ENCODE results near the gene TMC7. TPM values are rescaled to one million over a fixed set of nuclear protein-coding genes. Genes with fewer than 3 reads are reported as not detected.

TMC7 gene
- polyA plus RNA-seq, 2 donors = 0.22 to 0.41 TPM

- Histone ChIP-seq H3K36me3 (ENCODE audit: control insufficient read depth in 2 of 2, insufficient read depth in 2 of 2, low read length in 1 of 2) (no peaks in the 10 kb centered on the region), H3K27ac (ENCODE audit: low read depth in 2 of 2, low read length in 1 of 2) (no peak overlapping the region), H3K9me3 (ENCODE audit: control insufficient read depth in 2 of 2, insufficient read depth in 1 of 2, low read depth in 1 of 2, low read length in 1 of 2) (no peaks in the 10 kb centered on the region), H3K27me3 (ENCODE audit: control insufficient read depth in 1 of 2, insufficient read depth in 2 of 2, low read length in 2 of 2) (no peaks in the 10 kb centered on the region), H3K4me3 (ENCODE audit: low read depth in 1 of 2, low read length in 2 of 2) (no peak overlapping the region), H3K4me1 (ENCODE audit: control insufficient read depth in 2 of 2, insufficient read depth in 2 of 2, low read length in 1 of 2) (no peaks in the 10 kb centered on the region)
- WGBS, 2 donors = 69 to 71% methylated on average over 4 of the region's 4 CpGs
Measured at GRCh38 chr16:19062706-19063105, 79.0 kb downstream of the TMC7 start.

- Histone ChIP-seq H3K9me3 (ENCODE audit: control insufficient read depth in 2 of 2, insufficient read depth in 1 of 2, low read depth in 1 of 2, low read length in 1 of 2) (no peaks in the 10 kb centered on the region), H3K4me1 (ENCODE audit: control insufficient read depth in 2 of 2, insufficient read depth in 2 of 2, low read length in 1 of 2) (no peaks in the 10 kb centered on the region), H3K36me3 (ENCODE audit: control insufficient read depth in 2 of 2, insufficient read depth in 2 of 2, low read length in 1 of 2) (no peaks in the 10 kb centered on the region), H3K27ac (ENCODE audit: low read depth in 2 of 2, low read length in 1 of 2) (peak overlapping the region in 1 of 2 donors; percentile 100), H3K27me3 (ENCODE audit: control insufficient read depth in 1 of 2, insufficient read depth in 2 of 2, low read length in 2 of 2) (no peaks in the 10 kb centered on the region), H3K4me3 (ENCODE audit: low read depth in 1 of 2, low read length in 2 of 2) (peak overlapping the region in 1 of 2 donors; percentile 83)
- 53 to 59% methylated on average over 9 of the region's 9 CpGs for WGBS, 2 donors
Measured at GRCh38 chr16:19066988-19067348, 83.2 kb downstream of the TMC7 start.

- Histone ChIP-seq H3K36me3 (ENCODE audit: control insufficient read depth in 2 of 2, insufficient read depth in 2 of 2, low read length in 1 of 2) (peaks cover under 1 to 4% of the 10 kb centered on the region in 2 donors), H3K4me1 (ENCODE audit: control insufficient read depth in 2 of 2, insufficient read depth in 2 of 2, low read length in 1 of 2) (no peaks in the 10 kb centered on the region), H3K27me3 (ENCODE audit: control insufficient read depth in 1 of 2, insufficient read depth in 2 of 2, low read length in 2 of 2) (no peaks in the 10 kb centered on the region), H3K27ac (ENCODE audit: low read depth in 2 of 2, low read length in 1 of 2) (peak within 1 kb of the TSS; percentile 100), H3K9me3 (ENCODE audit: control insufficient read depth in 2 of 2, insufficient read depth in 1 of 2, low read depth in 1 of 2, low read length in 1 of 2) (no peaks in the 10 kb centered on the region), H3K4me3 (ENCODE audit: low read depth in 1 of 2, low read length in 2 of 2) (peak within 1 kb of the TSS; percentile 80 to 83)
- WGBS, 2 donors = 0% methylated on average over 68 of the region's 68 CpGs
Measured at GRCh38 chr16:19067349-19068236, 83.9 kb downstream of the TMC7 start, which contains the start of gene COQ7. Gene COQ7 (plus strand): TSS chr16:19067614. CDS start chr16:19067665, 51 bp downstream.

GRCh38 chr16:19068237-19068815 lies 84.6 kb downstream of the TMC7 start:
- H3K4me1 ChIP-seq (ENCODE audit: control insufficient read depth in 2 of 2, insufficient read depth in 2 of 2, low read length in 1 of 2) = no peaks in the 10 kb centered on the region
- H3K9me3 ChIP-seq (ENCODE audit: control insufficient read depth in 2 of 2, insufficient read depth in 1 of 2, low read depth in 1 of 2, low read length in 1 of 2) = no peaks in the 10 kb centered on the region
- H3K36me3 ChIP-seq (ENCODE audit: control insufficient read depth in 2 of 2, insufficient read depth in 2 of 2, low read length in 1 of 2) = peaks cover 3 to 4% of the 10 kb centered on the region in 2 donors
- 38% methylated on average over 19 of the region's 19 CpGs for WGBS, 2 donors
- H3K4me3 ChIP-seq (ENCODE audit: low read depth in 1 of 2, low read length in 2 of 2) = peak overlapping the region; percentile 80 to 83
- no peaks in the 10 kb centered on the region for H3K27me3 ChIP-seq (ENCODE audit: control insufficient read depth in 1 of 2, insufficient read depth in 2 of 2, low read length in 2 of 2)
- peak overlapping the region; percentile 100 for H3K27ac ChIP-seq (ENCODE audit: low read depth in 2 of 2, low read length in 1 of 2)

GRCh38 chr16:19071811-19072777 lies 88.4 kb downstream of the TMC7 start:
- Histone ChIP-seq H3K36me3 (ENCODE audit: control insufficient read depth in 2 of 2, insufficient read depth in 2 of 2, low read length in 1 of 2) (peaks cover 7% of the 10 kb centered on the region in 2 donors), H3K27ac (ENCODE audit: low read depth in 2 of 2, low read length in 1 of 2) (no peak overlapping the region)

GRCh38 chr16:19073344-19073743 lies 89.6 kb downstream of the TMC7 start:
- H3K27ac ChIP-seq (ENCODE audit: low read depth in 2 of 2, low read length in 1 of 2) = no peak overlapping the region
- H3K4me1 ChIP-seq (ENCODE audit: control insufficient read depth in 2 of 2, insufficient read depth in 2 of 2, low read length in 1 of 2) = no peaks in the 10 kb centered on the region
- 95 to 97% methylated on average over 3 of the region's 3 CpGs for WGBS, 2 donors
- H3K4me3 ChIP-seq (ENCODE audit: low read depth in 1 of 2, low read length in 2 of 2) = no peak overlapping the region
- H3K9me3 ChIP-seq (ENCODE audit: control insufficient read depth in 2 of 2, insufficient read depth in 1 of 2, low read depth in 1 of 2, low read length in 1 of 2) = no peaks in the 10 kb centered on the region
- H3K27me3 ChIP-seq (ENCODE audit: control insufficient read depth in 1 of 2, insufficient read depth in 2 of 2, low read length in 2 of 2) = no peaks in the 10 kb centered on the region
- peaks cover 7% of the 10 kb centered on the region in 2 donors for H3K36me3 ChIP-seq (ENCODE audit: control insufficient read depth in 2 of 2, insufficient read depth in 2 of 2, low read length in 1 of 2)

More at GRCh38 chr16:19071811-19072777, 88.4 kb downstream of the TMC7 start:
- Histone ChIP-seq H3K4me1 (ENCODE audit: control insufficient read depth in 2 of 2, insufficient read depth in 2 of 2, low read length in 1 of 2) (no peaks in the 10 kb centered on the region), H3K27me3 (ENCODE audit: control insufficient read depth in 1 of 2, insufficient read depth in 2 of 2, low read length in 2 of 2) (no peaks in the 10 kb centered on the region), H3K4me3 (ENCODE audit: low read depth in 1 of 2, low read length in 2 of 2) (no peak overlapping the region), H3K9me3 (ENCODE audit: control insufficient read depth in 2 of 2, insufficient read depth in 1 of 2, low read depth in 1 of 2, low read length in 1 of 2) (no peaks in the 10 kb centered on the region)
- WGBS, 2 donors = 75 to 79% methylated on average over 21 of the region's 21 CpGs

GRCh38 chr16:19073863-19074262 lies 90.1 kb downstream of the TMC7 start:
- WGBS, 2 donors = 76 to 79% methylated on average over 7 of the region's 7 CpGs
- Histone ChIP-seq H3K27ac (ENCODE audit: low read depth in 2 of 2, low read length in 1 of 2) (no peak overlapping the region), H3K27me3 (ENCODE audit: control insufficient read depth in 1 of 2, insufficient read depth in 2 of 2, low read length in 2 of 2) (no peaks in the 10 kb centered on the region), H3K4me3 (ENCODE audit: low read depth in 1 of 2, low read length in 2 of 2) (no peak overlapping the region), H3K4me1 (ENCODE audit: control insufficient read depth in 2 of 2, insufficient read depth in 2 of 2, low read length in 1 of 2) (no peaks in the 10 kb centered on the region), H3K36me3 (ENCODE audit: control insufficient read depth in 2 of 2, insufficient read depth in 2 of 2, low read length in 1 of 2) (peaks cover 7 to 8% of the 10 kb centered on the region in 2 donors), H3K9me3 (ENCODE audit: control insufficient read depth in 2 of 2, insufficient read depth in 1 of 2, low read depth in 1 of 2, low read length in 1 of 2) (no peaks in the 10 kb centered on the region)

GRCh38 chr16:19075511-19075910 lies 91.8 kb downstream of the TMC7 start:
- 95 to 97% methylated on average over 12 of the region's 12 CpGs for WGBS, 2 donors
- Histone ChIP-seq H3K36me3 (ENCODE audit: control insufficient read depth in 2 of 2, insufficient read depth in 2 of 2, low read length in 1 of 2) (peaks cover 7 to 11% of the 10 kb centered on the region in 2 donors), H3K4me3 (ENCODE audit: low read depth in 1 of 2, low read length in 2 of 2) (no peak overlapping the region), H3K4me1 (ENCODE audit: control insufficient read depth in 2 of 2, insufficient read depth in 2 of 2, low read length in 1 of 2) (no peaks in the 10 kb centered on the region), H3K27me3 (ENCODE audit: control insufficient read depth in 1 of 2, insufficient read depth in 2 of 2, low read length in 2 of 2) (no peaks in the 10 kb centered on the region), H3K9me3 (ENCODE audit: control insufficient read depth in 2 of 2, insufficient read depth in 1 of 2, low read depth in 1 of 2, low read length in 1 of 2) (no peaks in the 10 kb centered on the region), H3K27ac (ENCODE audit: low read depth in 2 of 2, low read length in 1 of 2) (no peak overlapping the region)

- H3K27ac ChIP-seq (ENCODE audit: low read depth in 2 of 2, low read length in 1 of 2) = no peak overlapping the region
- no peaks in the 10 kb centered on the region for H3K4me1 ChIP-seq (ENCODE audit: control insufficient read depth in 2 of 2, insufficient read depth in 2 of 2, low read length in 1 of 2)
- no peak overlapping the region for H3K4me3 ChIP-seq (ENCODE audit: low read depth in 1 of 2, low read length in 2 of 2)
- H3K27me3 ChIP-seq (ENCODE audit: control insufficient read depth in 1 of 2, insufficient read depth in 2 of 2, low read length in 2 of 2) = no peaks in the 10 kb centered on the region
- 80 to 84% methylated on average over 6 of the region's 6 CpGs for WGBS, 2 donors
- H3K36me3 ChIP-seq (ENCODE audit: control insufficient read depth in 2 of 2, insufficient read depth in 2 of 2, low read length in 1 of 2) = peaks cover 3 to 8% of the 10 kb centered on the region in 2 donors
- no peaks in the 10 kb centered on the region for H3K9me3 ChIP-seq (ENCODE audit: control insufficient read depth in 2 of 2, insufficient read depth in 1 of 2, low read depth in 1 of 2, low read length in 1 of 2)
Measured at GRCh38 chr16:19077879-19078278, 94.1 kb downstream of the TMC7 start.
